ENCODE measurements around the gene P3R3URF.
"Not testable (repeated sequence)": the region's sequence is repeated elsewhere in the genome, so short reads cannot be mapped to it uniquely, and the experiment has no call there.

Gene P3R3URF

DNA sequence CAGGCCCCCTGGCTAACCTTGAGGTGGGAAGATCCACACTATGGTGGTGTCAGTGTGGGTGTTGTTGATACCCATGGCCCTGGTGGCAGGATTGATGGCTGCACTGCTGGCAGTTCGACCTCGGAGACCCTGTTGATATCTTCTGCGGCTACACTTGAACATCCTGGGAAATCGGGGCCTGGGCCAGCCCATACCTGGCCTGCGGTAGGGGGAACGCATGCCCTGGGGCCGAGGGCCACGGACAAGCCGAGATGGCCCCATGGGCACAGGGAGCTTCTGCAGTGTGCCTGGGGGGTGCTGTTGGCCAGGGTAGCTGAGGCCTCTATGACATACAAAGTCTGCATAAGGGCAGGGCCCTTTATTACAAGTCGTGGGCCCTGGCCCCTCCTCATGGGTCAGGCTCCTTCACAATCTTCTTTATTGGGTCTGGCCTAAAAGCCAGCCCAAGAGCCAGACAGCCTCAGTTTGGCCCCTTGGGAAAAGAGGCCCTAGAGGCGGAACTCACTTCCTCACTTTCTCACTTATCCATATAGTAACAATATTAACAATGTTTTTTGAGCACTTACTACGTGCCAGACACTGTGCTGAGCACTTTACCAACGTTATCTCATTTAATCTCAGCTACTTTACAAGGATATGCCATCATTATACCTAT lies at the start of gene P3R3URF:
Gene P3R3URF, minus strand, starts transcription at position 278 of the 655 bp plus-strand sequence. Its CDS starts 17 bp downstream, at position 261.
- Histone ChIP-seq H3K36me3 (ENCODE audit: insufficient read depth, low read length) (no peaks in the 10 kb centered on the region), H3K27me3 (ENCODE audit: insufficient read depth, low read length) (no peaks in the 10 kb centered on the region), H3K4me1 (ENCODE audit: control insufficient read depth, insufficient read depth, low read length, unreplicated experiment) (peaks cover 25% of the 10 kb centered on the region), H3K4me3 (ENCODE audit: low read depth, low read length) (no peak within 1 kb of the TSS), H3K79me2 (ENCODE audit: control insufficient read depth, insufficient read depth, low read length, unreplicated experiment) (no peaks in the 10 kb centered on the region), H2AFZ (ENCODE audit: low read length, unreplicated experiment) (no peak within 1 kb of the TSS), H3K27ac (ENCODE audit: low read depth, low read length) (no peak within 1 kb of the TSS)

DNA sequence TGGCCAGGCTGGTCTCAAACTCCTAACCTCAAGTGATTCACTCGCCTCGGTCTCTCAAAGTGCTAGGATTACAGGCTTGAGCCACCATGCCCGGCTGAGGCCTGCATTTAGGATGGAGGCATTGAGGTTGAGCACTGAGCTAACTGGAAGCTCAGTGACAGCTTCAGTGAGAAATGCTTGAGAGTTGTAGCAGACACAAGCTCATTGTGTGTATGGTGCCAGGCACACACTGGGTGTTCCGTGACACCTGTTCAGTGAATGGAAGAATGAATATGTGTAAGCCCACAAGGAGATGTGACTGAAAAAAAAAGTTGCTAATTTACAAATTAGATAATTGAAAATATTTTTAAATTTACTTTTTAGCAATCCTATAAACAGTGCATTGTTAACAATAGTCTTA lies 48.7 kb upstream of the P3R3URF start:
- no peak overlapping the region for H2AFZ ChIP-seq (ENCODE audit: low read length, unreplicated experiment)
- no peaks in the 10 kb centered on the region for H3K36me3 ChIP-seq (ENCODE audit: insufficient read depth, low read length)
- no peaks in the 10 kb centered on the region for H3K27me3 ChIP-seq (ENCODE audit: insufficient read depth, low read length)
- no peak overlapping the region for H3K27ac ChIP-seq (ENCODE audit: low read depth, low read length)
- H3K79me2 ChIP-seq (ENCODE audit: control insufficient read depth, insufficient read depth, low read length, unreplicated experiment): no peaks in the 10 kb centered on the region
- peaks cover 3% of the 10 kb centered on the region for H3K4me1 ChIP-seq (ENCODE audit: control insufficient read depth, insufficient read depth, low read length, unreplicated experiment)
- no peak overlapping the region for H3K4me3 ChIP-seq (ENCODE audit: low read depth, low read length)

DNA sequence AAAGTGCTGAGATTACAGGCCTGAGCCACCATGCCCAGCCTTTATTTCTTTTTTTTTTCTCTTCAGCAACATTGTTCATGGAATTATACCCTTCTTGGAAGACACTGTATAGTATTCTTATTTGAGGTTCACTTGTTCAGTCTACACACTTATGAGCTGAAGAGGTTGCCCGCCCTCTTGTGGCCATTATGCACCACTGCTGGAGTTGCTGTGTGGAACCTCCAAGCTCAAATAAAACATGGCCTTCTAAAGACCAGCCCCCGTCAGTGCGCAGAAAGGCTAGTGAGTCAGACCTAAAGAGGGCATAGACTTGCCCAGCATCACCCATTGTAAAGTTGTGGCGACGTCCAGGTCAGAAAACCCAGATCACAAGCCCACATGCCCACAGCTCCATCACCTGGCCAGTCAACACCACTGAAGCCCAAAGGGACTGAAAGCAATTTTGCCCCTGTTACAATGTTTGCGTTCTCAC lies 47.2 kb upstream of the P3R3URF start:
- Histone ChIP-seq H3K27me3 (ENCODE audit: insufficient read depth, low read length) (no peaks in the 10 kb centered on the region), H2AFZ (ENCODE audit: low read length, unreplicated experiment) (peak overlapping the region; percentile 83), H3K79me2 (ENCODE audit: control insufficient read depth, insufficient read depth, low read length, unreplicated experiment) (no peaks in the 10 kb centered on the region), H3K36me3 (ENCODE audit: insufficient read depth, low read length) (no peaks in the 10 kb centered on the region), H3K27ac (ENCODE audit: low read depth, low read length) (no peak overlapping the region), H3K4me3 (ENCODE audit: low read depth, low read length) (no peak overlapping the region), H3K4me1 (ENCODE audit: control insufficient read depth, insufficient read depth, low read length, unreplicated experiment) (peaks cover 3% of the 10 kb centered on the region)

DNA sequence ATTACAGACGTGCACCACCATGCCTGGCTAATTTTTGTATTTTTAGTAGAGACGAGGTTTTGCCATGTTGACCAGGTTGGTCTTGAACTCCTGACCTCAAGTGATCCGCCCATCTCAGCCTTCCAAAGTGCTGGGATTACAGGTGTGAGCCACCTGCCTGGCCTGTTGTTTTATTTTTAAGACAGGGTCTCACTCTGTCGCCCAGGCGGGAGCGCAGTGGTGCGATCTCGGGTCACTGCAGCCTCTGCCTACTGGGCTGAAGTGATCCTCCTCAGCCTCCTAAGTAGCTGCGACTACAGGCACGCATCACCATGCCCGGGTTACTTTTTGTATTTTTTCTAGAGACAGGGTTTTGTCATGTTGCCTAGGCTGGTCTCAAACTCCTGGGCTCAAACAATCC lies 46.8 kb upstream of the P3R3URF start:
- H3K79me2 ChIP-seq (ENCODE audit: control insufficient read depth, insufficient read depth, low read length, unreplicated experiment); H3K36me3 ChIP-seq (ENCODE audit: insufficient read depth, low read length); H3K4me1 ChIP-seq (ENCODE audit: control insufficient read depth, insufficient read depth, low read length, unreplicated experiment); H3K4me3 ChIP-seq (ENCODE audit: low read depth, low read length); H2AFZ ChIP-seq (ENCODE audit: low read length, unreplicated experiment); H3K27ac ChIP-seq (ENCODE audit: low read depth, low read length); H3K27me3 ChIP-seq (ENCODE audit: insufficient read depth, low read length): not testable (repeated sequence)

DNA sequence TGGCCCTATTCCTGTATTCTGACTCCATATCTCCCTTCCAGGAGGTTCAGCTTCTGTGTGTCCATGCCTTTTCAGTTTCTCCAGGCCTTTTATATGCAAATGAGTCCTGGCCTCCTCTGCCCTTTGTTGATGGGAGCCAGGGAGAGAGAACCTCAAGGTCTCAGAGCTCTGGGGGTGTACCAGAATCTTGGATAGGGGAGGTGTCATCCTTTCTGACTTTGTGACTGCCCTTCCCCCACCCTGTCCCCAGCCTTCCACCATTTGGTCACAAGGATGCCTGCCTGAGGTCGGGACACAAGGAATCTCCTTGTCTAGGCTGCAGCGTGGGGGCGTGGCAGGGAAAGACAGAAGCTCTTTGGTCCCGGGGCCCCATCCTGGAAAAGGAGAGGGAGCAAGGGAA lies 45.5 kb upstream of the P3R3URF start:
- Histone ChIP-seq H3K4me1 (ENCODE audit: control insufficient read depth, insufficient read depth, low read length, unreplicated experiment) (peaks cover 3% of the 10 kb centered on the region), H3K4me3 (ENCODE audit: low read depth, low read length) (no peak overlapping the region), H3K79me2 (ENCODE audit: control insufficient read depth, insufficient read depth, low read length, unreplicated experiment) (no peaks in the 10 kb centered on the region), H3K27me3 (ENCODE audit: insufficient read depth, low read length) (no peaks in the 10 kb centered on the region), H3K27ac (ENCODE audit: low read depth, low read length) (no peak overlapping the region), H3K36me3 (ENCODE audit: insufficient read depth, low read length) (no peaks in the 10 kb centered on the region), H2AFZ (ENCODE audit: low read length, unreplicated experiment) (no peak overlapping the region)

DNA sequence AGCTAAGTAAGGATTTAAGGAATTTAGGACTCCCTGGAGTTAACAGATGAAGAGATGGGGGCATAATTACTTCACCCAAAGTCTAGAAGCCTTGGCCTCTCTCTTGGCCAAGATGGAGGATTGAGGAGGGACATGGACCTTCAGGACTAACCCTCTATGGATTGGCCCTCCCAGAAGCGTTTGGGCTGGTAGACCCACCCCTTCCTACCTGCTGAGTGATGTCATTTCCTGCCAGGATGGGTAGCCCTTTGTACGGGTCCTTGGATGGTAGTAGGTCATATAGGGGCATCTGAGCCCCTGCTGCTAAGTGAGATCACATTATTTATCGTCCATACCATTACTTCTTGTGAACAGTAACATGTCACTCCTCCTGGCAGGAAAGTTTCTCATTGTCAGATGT lies 44.5 kb upstream of the P3R3URF start:
- Histone ChIP-seq H3K79me2 (ENCODE audit: control insufficient read depth, insufficient read depth, low read length, unreplicated experiment) (no peaks in the 10 kb centered on the region), H3K27me3 (ENCODE audit: insufficient read depth, low read length) (no peaks in the 10 kb centered on the region), H3K27ac (ENCODE audit: low read depth, low read length) (no peak overlapping the region), H3K4me3 (ENCODE audit: low read depth, low read length) (no peak overlapping the region), H3K36me3 (ENCODE audit: insufficient read depth, low read length) (no peaks in the 10 kb centered on the region), H2AFZ (ENCODE audit: low read length, unreplicated experiment) (no peak overlapping the region), H3K4me1 (ENCODE audit: control insufficient read depth, insufficient read depth, low read length, unreplicated experiment) (peaks cover 3% of the 10 kb centered on the region)

DNA sequence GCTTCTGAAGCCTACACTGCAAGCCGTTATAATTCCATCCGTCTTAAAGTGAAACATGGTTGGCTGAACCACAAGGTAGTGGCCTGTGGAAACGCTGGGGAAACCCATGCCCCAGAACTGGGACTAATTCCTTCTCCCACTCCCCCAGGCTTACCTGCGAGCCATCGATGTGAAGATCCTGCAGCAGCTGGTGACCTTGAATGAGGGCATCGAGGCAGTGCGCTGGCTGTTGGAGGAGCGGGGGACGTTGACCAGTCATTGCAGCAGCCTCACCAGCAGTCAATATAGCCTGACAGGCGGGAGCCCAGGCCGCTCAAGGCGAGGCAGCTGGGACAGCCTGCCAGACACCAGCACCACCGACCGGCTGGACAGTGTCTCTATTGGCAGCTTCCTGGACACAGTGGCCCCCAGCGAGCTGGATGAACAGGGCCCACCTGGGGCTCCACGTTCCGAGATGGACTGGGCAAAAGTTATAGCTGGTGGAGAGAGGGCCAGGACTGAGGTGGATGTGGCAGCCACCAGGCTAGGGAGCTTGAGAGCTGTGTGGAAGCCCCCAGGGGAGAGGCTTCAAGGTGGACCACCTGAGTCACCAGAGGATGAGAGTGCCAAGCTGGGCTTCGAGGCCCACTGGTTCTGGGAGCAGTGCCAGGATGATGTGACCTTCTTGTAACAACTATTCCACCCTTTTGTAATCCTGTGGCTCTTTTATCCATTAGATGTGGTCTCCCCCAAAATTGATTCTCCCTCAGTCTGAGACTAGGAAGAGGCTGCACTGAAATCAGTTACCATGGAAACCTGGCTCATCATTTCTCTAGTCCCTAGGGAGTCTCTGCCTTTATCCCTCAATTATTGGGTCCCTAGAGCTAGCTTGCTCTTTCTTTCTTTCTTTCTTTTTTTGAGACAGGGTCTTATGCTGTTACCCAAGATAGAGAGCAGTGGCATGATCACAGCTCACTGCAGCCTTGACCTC lies 43.5 kb upstream of the P3R3URF start:
- H3K4me1 ChIP-seq (ENCODE audit: control insufficient read depth, insufficient read depth, low read length, unreplicated experiment): peaks cover 3% of the 10 kb centered on the region
- H3K4me3 ChIP-seq (ENCODE audit: low read depth, low read length): no peak overlapping the region
- H3K79me2 ChIP-seq (ENCODE audit: control insufficient read depth, insufficient read depth, low read length, unreplicated experiment): no peaks in the 10 kb centered on the region
- H3K27ac ChIP-seq (ENCODE audit: low read depth, low read length): no peak overlapping the region
- no peaks in the 10 kb centered on the region for H3K27me3 ChIP-seq (ENCODE audit: insufficient read depth, low read length)
- no peak overlapping the region for H2AFZ ChIP-seq (ENCODE audit: low read length, unreplicated experiment)
- H3K36me3 ChIP-seq (ENCODE audit: insufficient read depth, low read length): no peaks in the 10 kb centered on the region

DNA sequence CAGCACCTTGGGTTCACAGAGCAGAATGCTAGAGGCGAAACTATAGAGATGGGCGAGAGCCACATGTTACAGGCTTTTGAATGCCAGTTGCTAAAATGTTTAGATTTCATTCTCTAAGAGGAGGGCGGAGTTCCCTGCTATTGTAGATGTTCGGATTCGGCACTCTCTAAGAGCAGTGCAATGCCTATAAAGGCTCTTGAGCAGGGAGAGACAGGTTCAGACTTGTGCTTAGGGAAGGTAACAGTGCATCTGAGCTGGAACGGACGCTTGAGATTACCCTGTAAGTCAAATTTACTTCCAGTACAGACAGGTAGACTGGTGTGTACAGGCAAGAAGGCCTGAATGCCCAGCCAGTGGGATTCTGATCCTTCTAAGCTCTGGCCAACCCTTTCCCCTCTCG lies 42.2 kb upstream of the P3R3URF start:
- Histone ChIP-seq H2AFZ (ENCODE audit: low read length, unreplicated experiment) (no peak overlapping the region), H3K27ac (ENCODE audit: low read depth, low read length) (no peak overlapping the region), H3K4me1 (ENCODE audit: control insufficient read depth, insufficient read depth, low read length, unreplicated experiment) (no peaks in the 10 kb centered on the region), H3K79me2 (ENCODE audit: control insufficient read depth, insufficient read depth, low read length, unreplicated experiment) (no peaks in the 10 kb centered on the region), H3K27me3 (ENCODE audit: insufficient read depth, low read length) (no peaks in the 10 kb centered on the region), H3K36me3 (ENCODE audit: insufficient read depth, low read length) (no peaks in the 10 kb centered on the region), H3K4me3 (ENCODE audit: low read depth, low read length) (no peak overlapping the region)

DNA sequence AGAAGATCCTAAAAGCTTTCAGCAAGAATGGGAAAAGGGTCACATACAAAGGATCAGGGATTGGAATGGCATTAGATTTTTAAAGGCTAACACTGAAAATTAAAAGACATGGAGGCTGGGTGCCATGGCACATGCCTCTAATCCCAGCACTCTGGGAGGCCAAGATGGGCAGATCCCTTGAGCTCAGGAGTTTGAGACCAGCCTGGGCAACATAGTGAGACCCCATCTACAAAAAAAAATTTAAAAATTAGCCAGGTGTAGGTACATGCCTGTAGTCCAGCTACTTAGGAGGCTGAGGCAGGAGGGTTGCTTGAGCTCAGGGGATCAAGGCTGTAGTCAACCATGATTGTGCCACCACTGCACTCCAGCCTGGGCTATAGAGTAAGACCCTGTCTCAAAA lies 39.2 kb upstream of the P3R3URF start:
- Histone ChIP-seq H3K79me2 (ENCODE audit: control insufficient read depth, insufficient read depth, low read length, unreplicated experiment) (no peaks in the 10 kb centered on the region), H3K27ac (ENCODE audit: low read depth, low read length) (no peak overlapping the region), H3K4me3 (ENCODE audit: low read depth, low read length) (no peak overlapping the region), H3K36me3 (ENCODE audit: insufficient read depth, low read length) (no peaks in the 10 kb centered on the region), H2AFZ (ENCODE audit: low read length, unreplicated experiment) (no peak overlapping the region), H3K4me1 (ENCODE audit: control insufficient read depth, insufficient read depth, low read length, unreplicated experiment) (no peaks in the 10 kb centered on the region), H3K27me3 (ENCODE audit: insufficient read depth, low read length) (no peaks in the 10 kb centered on the region)

DNA sequence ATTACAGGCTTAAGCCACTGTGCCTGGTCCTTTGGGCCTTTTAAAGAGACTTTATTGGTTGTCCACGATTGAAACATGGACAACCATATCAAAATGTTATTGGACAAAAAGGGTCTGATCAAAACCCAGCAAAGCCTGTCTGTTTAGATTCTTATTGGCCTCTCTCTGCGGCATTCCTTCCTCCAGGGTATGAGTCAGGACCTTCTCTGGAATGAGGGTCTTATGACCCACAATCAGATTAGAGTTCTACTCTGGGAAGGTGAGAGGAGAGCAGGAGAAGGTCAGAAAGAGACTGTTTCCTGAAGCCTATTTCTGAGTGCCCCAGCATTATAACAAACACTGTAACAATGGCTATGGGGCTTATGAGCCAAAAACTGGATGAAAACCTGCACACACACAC lies 34.8 kb upstream of the P3R3URF start:
- no peak overlapping the region for H3K4me3 ChIP-seq (ENCODE audit: low read depth, low read length)
- no peaks in the 10 kb centered on the region for H3K36me3 ChIP-seq (ENCODE audit: insufficient read depth, low read length)
- no peak overlapping the region for H2AFZ ChIP-seq (ENCODE audit: low read length, unreplicated experiment)

DNA sequence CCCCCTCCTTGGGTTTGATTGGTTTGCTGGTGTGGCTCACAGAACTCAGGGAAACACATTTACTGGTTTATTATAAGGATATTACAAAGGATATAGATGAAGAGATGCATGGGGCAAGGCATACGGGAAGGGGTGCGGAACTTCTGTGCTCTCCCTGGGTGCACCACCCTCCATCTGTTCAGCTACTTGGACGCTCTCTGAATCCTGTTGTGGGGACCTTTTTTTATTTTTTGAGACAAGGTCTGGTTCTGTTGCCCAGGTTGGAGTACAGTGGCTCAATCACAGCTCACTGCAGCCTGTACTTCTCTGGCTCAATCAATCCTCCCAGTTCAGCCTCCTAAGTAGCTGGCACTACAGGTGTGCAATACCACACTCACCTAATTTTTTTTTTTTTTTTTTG lies 34.3 kb upstream of the P3R3URF start:
- Histone ChIP-seq H3K27ac (ENCODE audit: low read depth, low read length) (no peak overlapping the region), H3K4me1 (ENCODE audit: control insufficient read depth, insufficient read depth, low read length, unreplicated experiment) (peaks cover 5% of the 10 kb centered on the region), H2AFZ (ENCODE audit: low read length, unreplicated experiment) (no peak overlapping the region), H3K36me3 (ENCODE audit: insufficient read depth, low read length) (no peaks in the 10 kb centered on the region), H3K79me2 (ENCODE audit: control insufficient read depth, insufficient read depth, low read length, unreplicated experiment) (no peaks in the 10 kb centered on the region), H3K27me3 (ENCODE audit: insufficient read depth, low read length) (no peaks in the 10 kb centered on the region), H3K4me3 (ENCODE audit: low read depth, low read length) (no peak overlapping the region)

More for the DNA sequence above, 34.8 kb upstream of the P3R3URF start:
- Histone ChIP-seq H3K4me1 (ENCODE audit: control insufficient read depth, insufficient read depth, low read length, unreplicated experiment) (no peaks in the 10 kb centered on the region), H3K27me3 (ENCODE audit: insufficient read depth, low read length) (no peaks in the 10 kb centered on the region), H3K27ac (ENCODE audit: low read depth, low read length) (no peak overlapping the region), H3K79me2 (ENCODE audit: control insufficient read depth, insufficient read depth, low read length, unreplicated experiment) (no peaks in the 10 kb centered on the region)
